GM19438 (cell line): ENCODE measurements around the gene POLL.

Experiments
- ATAC-seq: cut with Tn5 transposase; IDR thresholded peaks from one replicate; pipeline ENCODE4 v1.9.1; 2021; ENCODE audit warnings: low read depth; ENCODE audit not compliant: unreplicated experiment

Gene POLL

GRCh38 chr10:101562231-101562630 is 25.8 kb downstream of the POLL start:
- no peak for ATAC-seq

DNA sequence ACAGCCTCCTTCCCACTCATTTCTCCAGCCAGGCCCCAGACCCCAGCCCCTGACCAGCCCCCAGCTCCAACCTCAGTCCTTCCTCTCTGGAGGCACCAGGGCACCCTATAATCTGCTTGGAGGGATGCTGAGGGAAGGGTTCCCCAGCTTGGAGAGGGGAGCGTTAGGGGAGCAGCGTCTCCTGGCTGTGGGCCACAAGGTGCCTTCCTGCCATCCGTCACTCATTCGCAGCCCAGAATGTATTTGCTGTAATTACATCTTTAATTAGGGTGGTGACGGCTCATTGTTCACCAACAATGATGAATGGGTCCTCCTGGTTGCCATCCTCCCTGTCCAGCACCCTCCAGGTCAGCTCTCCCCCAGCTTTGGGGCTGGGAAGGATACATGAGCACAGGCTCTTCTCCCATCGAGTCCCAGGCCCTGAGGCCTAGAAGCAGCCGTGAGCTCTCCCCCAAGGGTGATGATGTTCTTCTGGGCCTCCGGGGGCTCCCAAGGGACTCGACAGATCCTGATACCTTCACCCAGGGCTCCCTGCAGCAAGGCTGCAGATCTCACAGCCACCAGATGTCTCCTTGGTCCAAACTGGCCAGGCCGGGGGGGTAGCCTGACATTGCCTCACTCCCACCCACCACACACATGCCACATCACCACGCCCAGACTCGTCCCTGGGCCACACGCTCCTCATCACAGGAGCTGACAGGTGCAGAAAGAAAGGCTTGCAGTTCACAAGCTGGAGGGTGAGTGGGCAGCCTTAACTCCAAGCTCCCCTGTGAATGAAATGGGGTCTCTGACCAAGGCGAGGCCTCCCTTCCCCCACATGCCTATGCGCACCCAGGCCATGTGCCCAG is 26.8 kb downstream of the POLL start:
- ATAC-seq, result no peak

- ATAC-seq, result no peak
Observed at GRCh38 chr10:101560298-101561067, 27.6 kb downstream of the POLL start.

GRCh38 chr10:101559596-101560297 is 28.3 kb downstream of the POLL start:
- no peak for ATAC-seq

GRCh38 chr10:101558671-101559595 is 29.1 kb downstream of the POLL start:
- no peak for ATAC-seq

DNA sequence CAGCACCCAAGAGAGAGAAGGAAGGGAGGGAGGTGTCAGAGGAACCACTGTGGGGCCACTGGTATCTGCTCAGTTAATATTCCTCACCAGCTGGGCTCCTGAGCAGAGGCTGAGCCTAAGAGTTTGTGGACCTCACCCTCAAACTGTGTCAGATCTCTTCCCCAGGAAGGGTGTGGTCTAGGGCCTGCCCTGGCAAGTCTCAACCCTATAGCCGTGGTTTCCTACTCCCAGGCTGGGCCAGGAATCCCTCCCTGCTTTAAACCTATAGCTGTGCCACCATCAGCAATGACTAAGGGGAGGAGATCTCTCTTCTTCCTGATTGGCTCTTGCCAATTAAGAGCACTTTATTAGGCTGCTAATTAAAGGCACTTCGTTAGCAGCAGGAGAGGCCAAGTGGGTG is 29.9 kb downstream of the POLL start:
- ATAC-seq, result no peak

- no peak for ATAC-seq
Observed at GRCh38 chr10:101557541-101557940, 30.5 kb downstream of the POLL start.

DNA sequence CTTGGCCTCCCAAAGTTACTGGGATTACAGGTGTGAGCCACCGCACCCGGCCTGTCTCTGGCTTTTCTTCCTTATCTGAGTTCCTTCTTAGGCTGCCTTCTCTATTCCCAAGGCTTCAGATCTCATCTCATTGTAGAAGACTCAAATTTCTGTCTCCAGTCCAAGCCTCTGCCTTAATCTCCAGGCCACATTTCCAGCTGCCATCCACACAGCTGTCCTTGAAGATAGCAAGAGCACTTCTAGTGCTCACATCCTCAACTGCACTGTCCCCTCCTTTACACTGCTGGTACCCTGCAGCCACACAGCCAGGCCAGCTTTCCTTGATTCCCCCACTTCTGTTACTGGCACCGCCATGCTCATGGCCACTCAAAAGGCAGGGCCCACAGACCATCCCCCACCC is 35.6 kb downstream of the POLL start:
- no peak for ATAC-seq

- ATAC-seq, result no peak
Observed at GRCh38 chr10:101550965-101551364, 37.1 kb downstream of the POLL start.

- no peak for ATAC-seq
Observed at GRCh38 chr10:101545898-101546297, 42.2 kb downstream of the POLL start.

- no peak for ATAC-seq
Observed at GRCh38 chr10:101538446-101538845, 49.6 kb downstream of the POLL start.

DNA sequence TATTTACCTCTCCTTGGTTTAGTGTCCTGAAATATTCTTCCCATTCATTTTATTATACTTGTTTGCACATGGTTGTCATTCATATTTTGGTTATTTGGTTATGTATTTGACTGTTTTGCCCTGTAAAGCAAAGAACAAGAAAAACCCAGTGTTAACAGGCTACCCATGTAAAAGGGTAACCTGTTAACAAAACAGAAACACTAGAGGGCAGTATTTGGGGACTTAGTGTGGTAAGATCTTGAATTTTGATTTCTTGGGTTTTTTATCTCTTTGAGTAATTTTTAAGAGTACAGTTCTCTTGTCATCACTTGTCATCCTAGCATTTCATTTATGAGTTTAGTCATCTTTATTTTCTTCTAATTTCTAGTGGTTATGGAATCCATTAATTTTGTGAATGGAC is 51.3 kb downstream of the POLL start:
- ATAC-seq, result no peak

- ATAC-seq, result no peak
Observed at GRCh38 chr10:101535949-101536348, 52.1 kb downstream of the POLL start.

DNA sequence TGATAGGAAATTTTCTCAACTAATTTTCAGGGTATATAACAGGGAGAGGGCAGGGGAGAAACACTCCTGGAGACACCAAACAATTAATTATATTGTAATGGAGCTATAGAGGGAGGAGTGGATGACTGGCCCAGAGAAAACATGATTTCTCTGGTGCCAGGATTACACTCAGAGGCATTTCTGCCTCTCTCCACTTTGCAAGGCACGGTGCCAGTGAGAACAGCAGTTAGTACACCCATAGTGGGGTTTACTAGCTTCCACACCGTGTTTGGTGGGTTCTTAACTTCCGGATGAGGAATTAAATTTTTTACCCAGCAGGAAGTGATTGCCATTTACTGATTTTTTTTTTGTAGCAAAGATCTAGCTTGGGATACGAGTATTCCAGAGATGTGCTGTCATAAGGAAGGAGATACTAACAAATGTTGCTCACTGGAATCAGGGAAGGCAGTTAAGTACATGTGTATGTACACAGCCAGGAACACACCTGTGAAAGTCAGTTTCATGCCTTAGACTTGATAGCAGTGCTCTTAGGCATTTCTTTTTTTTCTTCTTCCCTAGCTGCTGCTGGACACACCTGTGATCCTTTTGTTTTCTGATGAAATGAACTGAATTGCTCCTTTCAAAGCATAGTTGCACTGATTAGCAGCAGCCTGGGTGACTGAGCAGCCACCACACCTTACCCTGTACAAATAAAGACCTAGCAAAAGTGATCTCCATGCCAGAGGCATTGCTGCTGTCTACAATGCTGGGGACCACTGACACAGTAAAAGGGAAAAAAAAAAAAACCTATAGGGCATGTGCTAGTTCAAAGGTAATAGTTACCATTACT is 58.1 kb downstream of the POLL start:
- no peak for ATAC-seq

DNA sequence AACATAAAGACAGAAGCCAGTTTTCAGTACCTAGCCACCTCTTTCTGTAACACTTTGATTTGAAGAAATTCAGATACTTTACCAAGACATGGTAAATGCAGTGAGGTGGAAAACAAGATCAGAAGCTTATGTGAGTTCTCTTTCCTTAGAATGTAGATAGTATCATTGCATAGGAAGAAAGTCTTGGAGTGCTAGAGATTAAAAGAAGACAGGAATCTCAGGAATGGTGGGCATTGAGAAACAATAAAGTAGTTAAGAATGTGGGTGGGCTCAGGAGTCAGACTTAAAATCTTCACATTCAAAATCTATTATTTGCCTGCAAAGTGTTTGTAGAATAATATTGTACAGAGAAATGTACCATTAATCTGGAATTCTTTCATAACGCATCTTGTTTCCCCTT is 58.9 kb downstream of the POLL start:
- ATAC-seq, result no peak
